HG03135 (cell line): ENCODE results near the gene RNF6.

Experiments used
- ATAC-seq: cut with Tn5 transposase; IDR thresholded peaks from one replicate; pipeline ENCODE4 v1.9.1; 2021; ENCODE audit warnings: mild to moderate bottlenecking, moderate library complexity; ENCODE audit not compliant: unreplicated experiment

Gene RNF6

DNA sequence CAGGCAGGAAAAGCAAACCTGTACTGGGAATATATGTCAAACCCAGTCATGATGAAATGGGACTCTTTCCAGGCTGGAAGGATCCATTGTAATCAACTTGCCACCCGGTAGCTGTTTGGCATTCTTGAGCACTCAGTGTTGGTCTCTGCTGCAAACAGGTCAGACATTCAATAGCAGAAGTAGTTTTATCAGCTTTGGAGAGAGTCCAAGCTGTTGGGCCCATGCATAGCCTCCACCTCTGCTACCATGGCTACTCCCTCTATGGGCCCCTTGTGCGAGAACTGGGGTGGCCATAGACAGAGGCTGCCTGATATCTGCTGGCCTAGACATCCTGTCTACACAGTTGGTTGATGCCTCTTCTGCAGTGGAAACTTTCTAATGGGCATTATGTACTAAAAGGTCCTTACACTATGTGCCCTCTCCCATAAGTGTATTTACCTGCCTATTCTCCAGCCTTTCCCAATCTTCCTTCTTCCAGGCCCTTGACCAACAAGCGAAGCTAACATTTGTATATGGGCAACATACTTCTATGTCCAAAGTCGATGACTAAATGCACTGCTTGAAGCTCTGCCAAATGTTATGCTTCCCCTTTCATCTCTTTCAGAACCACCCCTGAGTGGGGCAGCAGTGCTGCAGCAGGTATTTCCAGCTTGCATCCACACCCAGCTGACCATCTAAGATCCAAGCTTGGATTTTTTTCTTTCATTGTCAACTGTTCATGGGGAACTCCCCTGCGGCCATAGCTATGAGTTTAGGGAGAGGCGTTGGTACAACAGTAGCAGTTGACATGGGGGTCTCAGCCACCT, 5.3 kb upstream of the RNF6 start:
- ATAC-seq = no peak

DNA sequence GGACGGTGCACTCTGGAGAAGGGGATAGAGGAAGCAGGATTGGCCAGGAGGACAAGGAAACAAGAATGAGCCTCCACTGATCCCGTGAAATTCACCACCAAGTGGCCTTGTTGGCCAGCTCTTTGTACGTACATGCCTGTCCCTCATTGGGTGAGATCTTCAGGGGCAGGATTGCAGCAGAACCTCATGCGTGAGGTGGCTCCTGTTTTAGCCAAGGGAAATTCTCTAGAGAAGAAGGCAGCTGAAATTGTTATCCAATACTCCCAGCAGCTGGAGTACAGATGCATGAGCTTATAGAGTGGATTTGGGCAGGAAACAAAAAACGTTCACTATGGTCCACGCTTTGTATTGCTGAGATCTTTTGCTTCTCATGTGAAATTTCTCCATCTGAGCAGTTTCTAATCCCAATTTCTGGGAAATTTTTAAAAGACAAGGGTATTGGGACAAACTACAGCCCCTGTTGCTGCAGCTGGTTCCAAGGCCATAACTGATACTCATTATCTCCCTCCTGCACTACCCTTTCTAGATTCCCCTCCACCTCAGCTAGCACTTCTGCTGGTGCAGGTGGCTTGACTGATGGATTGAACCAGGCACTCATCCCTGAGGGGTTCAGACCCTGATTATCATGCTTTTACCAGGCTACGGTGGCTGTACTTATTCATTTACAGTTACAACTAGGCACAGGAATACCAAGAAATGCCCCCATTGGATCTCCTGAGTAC, 3.9 kb upstream of the RNF6 start:
- ATAC-seq = no peak

DNA sequence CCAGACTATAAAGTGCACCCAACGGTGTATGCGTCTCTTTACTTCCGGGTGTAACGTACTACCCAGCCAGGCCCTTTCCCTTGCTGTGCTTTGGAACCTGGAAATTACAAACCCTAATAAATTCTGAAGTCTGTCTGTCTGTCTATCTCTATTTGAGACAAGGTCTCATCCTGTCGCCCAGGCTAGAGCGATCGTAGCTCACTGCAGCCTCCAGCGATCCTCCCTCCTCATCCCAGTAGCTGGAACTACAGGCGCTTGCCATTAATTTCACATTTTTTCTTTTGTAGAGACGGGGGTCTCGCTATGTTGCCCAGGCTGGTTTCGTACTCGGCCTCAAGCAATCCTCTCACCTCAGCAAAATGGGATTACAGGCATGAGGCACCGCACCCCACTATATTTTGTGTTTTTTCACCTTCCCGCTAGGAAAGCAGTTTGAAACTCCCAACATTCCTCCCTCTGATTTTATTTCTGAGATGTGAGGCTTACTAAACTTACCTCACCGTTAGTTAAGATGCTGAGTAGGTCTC, 469 bp upstream of the RNF6 start:
- peak; percentile 40 for ATAC-seq

DNA sequence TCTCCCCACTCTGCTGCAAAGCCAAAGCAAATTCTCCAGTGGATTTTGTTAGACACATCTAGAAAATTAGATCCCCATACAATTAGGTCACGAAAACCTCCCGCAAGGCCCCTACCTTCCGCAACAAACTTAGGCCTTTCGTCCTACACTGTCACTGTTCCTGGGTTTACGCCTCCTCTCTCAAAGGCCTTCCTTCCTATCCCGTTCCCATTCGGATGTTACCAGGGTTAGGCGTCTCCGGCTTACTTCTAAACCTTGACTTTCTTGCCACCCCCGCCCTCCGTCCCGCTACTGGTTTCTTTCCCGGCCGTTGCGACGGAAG, 754 bp downstream of the RNF6 start:
- ATAC-seq = peak; percentile 30

DNA sequence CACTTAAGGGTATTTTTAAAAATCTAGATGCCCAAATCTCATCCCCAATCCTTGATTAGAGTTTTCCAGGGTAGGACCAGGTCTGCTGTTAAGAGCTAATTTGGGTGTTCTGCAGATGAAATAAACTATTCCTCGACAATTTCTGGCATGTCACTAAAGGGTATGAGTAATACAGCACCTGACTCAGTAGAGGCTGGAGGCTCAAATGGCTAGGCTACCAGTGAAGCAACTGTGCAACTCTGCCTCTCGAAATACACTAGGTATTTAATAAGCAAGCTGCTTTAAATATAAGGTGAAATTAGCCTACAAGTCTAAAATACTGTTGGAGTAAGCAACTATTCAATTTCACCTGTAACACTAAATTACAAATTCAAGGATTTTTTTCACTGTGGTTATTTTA, 1.5 kb downstream of the RNF6 start:
- ATAC-seq = no peak

DNA sequence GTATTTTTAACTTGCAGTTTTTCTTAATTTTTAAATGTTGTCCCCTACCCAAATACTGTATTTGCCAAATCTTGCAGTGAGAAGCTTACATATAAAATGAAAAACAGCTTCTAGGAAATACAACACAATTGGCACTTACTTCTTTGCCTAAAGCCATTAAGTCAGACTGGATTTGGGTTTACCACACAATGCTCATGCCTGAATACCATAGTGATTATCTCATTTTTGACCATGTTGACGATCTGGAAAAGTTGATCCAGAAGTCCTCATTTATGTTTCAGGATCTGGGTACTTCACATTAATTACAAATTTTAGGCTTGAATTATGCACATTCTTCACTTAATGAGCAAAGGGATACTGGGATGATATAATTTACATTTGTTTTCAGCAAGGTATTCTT, 2.4 kb downstream of the RNF6 start:
- ATAC-seq = no peak

DNA sequence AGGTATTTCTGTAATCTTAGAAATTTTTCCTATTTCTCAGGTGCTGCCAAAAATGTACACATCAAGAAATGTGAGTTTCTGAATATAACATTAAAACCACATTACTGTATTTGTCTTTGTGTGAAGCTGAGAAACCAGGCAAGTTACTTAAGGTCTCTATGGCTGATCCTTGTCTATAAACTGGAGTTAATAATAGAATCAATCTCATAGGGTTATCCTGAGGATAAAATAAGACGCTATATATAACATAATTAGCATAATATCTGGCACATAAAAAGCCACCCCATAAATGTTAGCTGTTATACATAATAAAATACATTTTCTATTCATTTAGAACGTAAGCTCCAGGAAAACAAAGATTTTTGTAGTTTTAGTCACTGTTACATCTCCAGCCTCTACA, 6.1 kb downstream of the RNF6 start:
- ATAC-seq = no peak

DNA sequence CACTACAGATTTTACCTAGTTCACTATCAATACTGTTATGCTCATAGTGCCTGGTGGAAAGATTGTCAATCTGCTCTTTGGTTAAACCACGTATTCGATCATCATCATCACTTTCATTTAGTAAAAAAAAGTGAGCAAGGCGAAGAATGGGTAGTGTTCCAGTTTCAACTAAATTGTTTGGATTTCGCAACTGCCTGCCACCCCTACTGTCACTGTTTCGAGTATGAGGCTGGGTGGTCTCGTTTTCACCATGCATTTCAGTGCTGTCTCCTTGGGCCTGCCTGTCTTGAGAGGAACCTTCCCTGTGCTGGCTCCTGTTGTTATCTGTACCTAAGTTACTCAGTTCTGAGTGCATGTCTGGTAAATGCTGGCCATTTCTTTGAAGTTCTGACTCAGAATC, 8.1 kb downstream of the RNF6 start:
- no peak for ATAC-seq

GRCh38 chr13:26213345-26213744, 8.8 kb downstream of the RNF6 start:
- ATAC-seq = no peak

DNA sequence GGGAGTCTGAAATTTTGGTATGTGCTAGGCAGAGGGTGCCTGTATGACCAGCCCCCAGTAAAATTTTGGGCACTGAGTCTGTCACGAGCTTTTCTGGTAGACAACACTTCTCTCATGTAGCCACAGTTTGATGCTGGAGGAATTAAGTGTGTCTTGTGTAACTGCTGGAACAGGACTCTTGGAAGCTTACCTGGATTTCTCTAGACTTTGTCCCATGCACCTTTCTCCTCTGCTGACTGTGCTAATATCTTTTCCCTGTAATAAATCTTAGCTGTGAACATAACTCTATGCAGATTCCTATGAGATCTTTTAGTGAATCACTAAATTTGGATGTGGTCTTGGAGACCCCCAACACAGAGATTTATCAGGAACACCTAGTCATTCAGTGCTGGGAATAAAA, 13.8 kb downstream of the RNF6 start:
- no peak for ATAC-seq

DNA sequence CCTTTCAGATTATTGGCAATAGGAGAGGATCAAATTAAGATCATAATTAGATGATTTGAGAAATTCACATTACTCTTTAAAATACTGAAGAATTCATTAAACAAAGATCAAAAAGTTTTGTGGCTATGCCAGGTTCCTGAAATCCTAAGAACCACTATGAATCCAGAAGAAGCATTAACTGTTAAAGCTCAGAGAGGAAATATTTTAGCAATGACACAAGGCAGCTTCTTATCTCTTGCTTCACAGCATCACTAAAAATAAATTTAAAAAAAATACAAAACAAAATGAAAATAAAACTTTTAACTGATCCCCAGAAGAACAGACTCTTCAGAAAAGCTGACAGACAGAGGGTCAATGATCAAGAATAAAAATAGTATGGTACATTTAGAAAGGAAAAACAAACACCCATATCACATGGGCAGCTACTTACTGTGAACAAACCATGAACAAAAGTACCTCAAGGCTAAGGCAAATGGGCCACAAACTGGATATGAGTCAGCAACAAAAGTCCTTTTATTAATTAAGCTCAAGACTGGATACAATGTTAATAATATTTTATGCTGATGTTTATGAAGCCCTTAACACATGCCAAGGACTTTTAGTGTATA, 19.6 kb downstream of the RNF6 start:
- ATAC-seq = no peak

DNA sequence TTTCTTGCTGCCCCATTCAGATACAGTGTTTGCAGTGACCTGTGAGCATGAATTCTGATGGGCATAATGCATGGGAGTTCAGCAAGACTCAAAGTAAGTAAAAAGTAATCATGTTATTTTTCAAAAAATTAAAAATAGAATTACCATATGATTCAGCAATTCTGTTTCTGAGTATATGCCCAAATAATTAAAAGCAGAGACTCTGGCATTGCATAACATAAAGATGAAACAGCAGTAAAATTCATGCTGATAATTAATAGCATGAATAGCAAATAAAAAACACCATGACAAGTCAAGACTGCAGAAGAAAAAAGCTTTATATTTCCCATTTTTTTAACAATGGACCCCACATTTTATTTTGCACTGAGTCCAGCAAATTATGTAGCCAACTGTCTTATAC, 21.3 kb downstream of the RNF6 start:
- no peak for ATAC-seq

- ATAC-seq = no peak
These were observed 24.0 kb downstream of the RNF6 start for GRCh38 chr13:26198116-26198515.

DNA sequence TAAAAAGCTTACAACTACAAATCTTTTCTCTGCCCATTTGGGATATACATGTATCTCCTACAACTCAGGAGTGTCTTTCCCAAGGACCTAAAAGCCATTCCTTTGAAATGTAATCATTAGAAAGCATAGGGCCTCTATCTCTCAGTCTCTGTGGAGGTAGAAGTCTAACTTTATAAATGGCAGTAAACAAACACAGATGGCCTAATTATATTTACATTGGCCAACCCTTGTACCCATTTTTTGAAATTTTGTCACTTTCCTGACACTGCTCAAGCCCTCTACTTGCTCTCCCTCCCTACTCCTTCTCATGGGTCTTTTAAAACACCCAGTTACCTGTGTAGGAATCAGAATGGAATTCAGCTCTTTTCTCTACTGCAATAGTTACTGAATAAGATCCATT, 24.8 kb downstream of the RNF6 start:
- no peak for ATAC-seq

GRCh38 chr13:26186995-26187394, 35.1 kb downstream of the RNF6 start:
- ATAC-seq = no peak

GRCh38 chr13:26186118-26186870, 35.8 kb downstream of the RNF6 start:
- ATAC-seq = peak; percentile 78

- ATAC-seq = peak; percentile 4
These were observed 36.4 kb downstream of the RNF6 start for GRCh38 chr13:26185720-26186117.

GRCh38 chr13:26184791-26185250, 37.3 kb downstream of the RNF6 start:
- ATAC-seq = no peak

GRCh38 chr13:26183416-26183815, 38.7 kb downstream of the RNF6 start:
- no peak for ATAC-seq

GRCh38 chr13:26179344-26179743, 42.8 kb downstream of the RNF6 start:
- ATAC-seq = no peak

DNA sequence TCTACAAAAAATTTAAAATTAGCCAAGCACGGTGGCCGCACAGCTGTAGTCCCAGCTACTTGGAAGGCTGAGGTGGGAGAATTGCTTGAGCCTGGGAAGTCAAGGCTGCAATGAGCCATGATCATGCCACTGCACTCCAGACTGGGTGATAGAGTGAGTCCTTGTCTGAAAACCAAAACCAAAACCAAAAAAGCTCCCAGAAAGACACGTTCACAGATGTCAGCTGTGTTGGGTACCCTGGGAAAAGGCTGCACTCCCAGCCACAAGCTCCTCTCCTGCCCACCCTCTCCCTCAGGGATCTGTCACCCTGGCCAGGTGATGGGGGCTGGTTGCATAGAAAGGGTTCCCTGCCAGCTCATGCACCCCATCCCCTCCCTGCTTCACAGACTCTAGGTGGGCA, 53.3 kb downstream of the RNF6 start:
- ATAC-seq = no peak
